D721Med (cell line): ENCODE data around the gene NUMB.

Experiments used
- DNase-seq: peaks from one replicate; pipeline ENCODE4 v3.0.0; 2011; ENCODE audit warnings: low spot score; ENCODE audit not compliant: insufficient read length
- FAIRE-seq: peaks from 2 replicates; lab custom pipeline; 2011; peaks lifted over from hg19 to GRCh38; lab: Jason Lieb, UNC
- TF ChIP-seq, protein P1 (sequence below): IDR thresholded peaks from 2 replicates; pipeline ENCODE4 v1.5.1; 2012; ENCODE audit warnings: mild to moderate bottlenecking, control low read depth; ENCODE audit not compliant: insufficient read depth; ENCODE audit errors: missing control alignments

NUMB gene

GRCh38 chr14:73465823-73466532 is 7.6 kb upstream of the NUMB start:
- TF ChIP-seq, protein P1, sequence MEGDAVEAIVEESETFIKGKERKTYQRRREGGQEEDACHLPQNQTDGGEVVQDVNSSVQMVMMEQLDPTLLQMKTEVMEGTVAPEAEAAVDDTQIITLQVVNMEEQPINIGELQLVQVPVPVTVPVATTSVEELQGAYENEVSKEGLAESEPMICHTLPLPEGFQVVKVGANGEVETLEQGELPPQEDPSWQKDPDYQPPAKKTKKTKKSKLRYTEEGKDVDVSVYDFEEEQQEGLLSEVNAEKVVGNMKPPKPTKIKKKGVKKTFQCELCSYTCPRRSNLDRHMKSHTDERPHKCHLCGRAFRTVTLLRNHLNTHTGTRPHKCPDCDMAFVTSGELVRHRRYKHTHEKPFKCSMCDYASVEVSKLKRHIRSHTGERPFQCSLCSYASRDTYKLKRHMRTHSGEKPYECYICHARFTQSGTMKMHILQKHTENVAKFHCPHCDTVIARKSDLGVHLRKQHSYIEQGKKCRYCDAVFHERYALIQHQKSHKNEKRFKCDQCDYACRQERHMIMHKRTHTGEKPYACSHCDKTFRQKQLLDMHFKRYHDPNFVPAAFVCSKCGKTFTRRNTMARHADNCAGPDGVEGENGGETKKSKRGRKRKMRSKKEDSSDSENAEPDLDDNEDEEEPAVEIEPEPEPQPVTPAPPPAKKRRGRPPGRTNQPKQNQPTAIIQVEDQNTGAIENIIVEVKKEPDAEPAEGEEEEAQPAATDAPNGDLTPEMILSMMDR, result no peak
- DNase-seq (no peak), FAIRE-seq (no peak)

GRCh38 chr14:73463411-73463810 is 5.1 kb upstream of the NUMB start:
- TF ChIP-seq, protein P1, result no peak
- no peak for FAIRE-seq

DNA sequence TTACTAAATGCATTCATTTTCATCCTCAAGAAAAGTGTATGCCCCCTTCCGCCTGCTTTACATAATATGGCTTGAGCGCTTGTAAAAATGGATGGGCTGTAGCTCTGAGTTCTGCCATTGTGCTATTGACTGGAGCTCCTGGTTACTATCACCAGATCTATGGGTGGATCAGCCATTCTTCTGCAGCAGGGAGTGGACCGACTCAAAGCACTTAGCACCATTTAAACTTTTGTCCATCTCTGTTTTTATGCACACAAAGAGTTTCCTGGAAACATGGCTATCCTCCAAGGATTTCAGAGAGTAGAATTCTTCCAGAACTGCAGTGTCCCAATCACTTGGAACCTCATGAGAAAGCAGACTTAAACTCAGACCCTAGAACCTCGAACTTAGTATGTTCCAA is 4.5 kb upstream of the NUMB start:
- FAIRE-seq (no peak), DNase-seq (no peak)

More at GRCh38 chr14:73463411-73463810, 5.1 kb upstream of the NUMB start:
- DNase-seq, result no peak

DNA sequence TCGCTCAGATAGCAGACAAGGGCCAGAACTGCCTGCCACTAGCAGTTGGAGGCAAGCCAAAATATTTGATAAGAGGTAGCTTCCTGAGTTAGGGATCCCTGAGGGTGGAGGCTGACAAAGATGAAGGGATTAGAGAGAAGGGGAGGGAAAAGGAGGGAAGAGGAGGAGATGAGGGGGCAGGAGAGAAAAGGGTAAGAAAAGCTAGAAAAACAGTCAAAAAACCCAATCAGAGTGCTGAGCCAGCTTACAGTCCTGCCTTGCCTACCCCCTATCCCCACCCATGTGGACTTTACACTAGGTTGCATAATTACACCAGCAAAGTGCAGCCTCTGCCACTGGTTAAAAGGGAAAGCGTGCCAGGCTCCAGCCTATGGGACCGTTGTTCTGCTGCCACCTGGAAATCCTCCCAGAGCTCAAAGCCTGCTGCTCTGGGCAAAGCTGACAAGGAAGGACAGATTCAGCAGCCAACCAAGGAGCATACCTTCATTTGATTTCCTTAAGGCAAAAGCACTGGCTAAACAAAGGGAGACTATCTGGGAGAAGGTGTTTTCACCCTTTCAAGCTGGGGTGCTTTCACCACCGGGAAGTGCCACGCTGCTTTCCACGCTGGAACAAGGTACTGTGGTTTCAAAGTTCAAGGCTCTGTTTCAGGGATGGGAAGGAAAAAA is 3.8 kb upstream of the NUMB start:
- FAIRE-seq, result no peak
- no peak for DNase-seq
- TF ChIP-seq, protein P1, result no peak

More for the DNA sequence above, 4.5 kb upstream of the NUMB start:
- TF ChIP-seq, protein P1, result no peak

DNA sequence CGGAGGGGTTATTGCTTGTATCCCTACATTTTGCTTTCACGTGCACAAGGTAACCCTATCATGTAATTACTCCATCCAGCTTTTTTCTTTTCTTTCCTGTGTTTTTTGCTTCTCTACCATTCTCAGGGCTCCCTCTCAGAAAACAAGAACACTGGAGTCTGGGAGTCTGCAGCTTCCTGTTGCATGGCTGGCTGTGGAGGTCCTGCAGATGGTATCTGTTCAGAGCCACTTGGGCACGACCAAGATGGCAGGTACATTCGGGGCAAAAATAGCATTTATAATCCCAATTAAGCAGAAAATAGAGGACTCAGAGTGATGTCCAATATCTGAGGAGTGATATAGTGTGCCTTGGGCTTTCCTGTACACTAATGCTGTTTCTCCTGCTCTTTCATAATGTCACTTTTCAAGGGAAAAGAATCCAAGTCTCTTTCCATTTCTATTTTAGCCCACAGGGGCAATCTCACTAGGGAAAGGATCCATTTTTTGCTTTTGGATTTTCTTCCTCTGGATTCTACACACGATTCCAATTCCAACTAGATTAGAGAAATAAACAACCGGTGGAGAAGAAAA is 3.2 kb upstream of the NUMB start:
- DNase-seq (no peak), FAIRE-seq (no peak)
- TF ChIP-seq, protein P1, result no peak

- DNase-seq (no peak), FAIRE-seq (no peak)
- TF ChIP-seq, protein P1, result no peak
These were observed 2.4 kb upstream of the NUMB start for GRCh38 chr14:73460691-73461127.
